ENCODE data around the gene UBR4. TPM values are rescaled to one million over a fixed set of nuclear protein-coding genes. Genes with fewer than 3 reads are reported as not detected.

Gene UBR4
- polyA plus RNA-seq, 1 donor (not counting 4 experiments of a cell fraction or from before 2014, with no cell fraction given), result 39.0 TPM

DNA sequence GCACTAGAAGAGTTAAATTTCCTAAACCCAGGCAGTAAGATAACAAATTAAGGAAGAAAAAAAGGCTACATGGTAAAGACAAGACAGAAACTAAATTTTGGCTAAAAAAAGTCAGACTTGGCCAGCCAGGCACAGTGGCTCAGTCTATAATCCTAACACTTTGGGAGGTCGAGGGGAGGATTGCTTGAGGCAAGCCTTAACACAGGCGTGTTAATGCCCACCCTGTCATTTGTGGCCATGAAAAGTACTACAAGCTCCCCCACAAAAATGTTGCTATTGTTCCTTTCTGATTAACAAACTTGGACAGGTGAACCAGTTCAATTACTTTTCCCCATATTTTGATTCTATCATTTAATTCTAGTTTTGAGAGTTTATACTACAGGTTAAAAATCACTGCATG, 32.3 kb downstream of the UBR4 start:
- dilution Hi-C loops (cut with MboI; ENCODE audit: extremely low pct_ligation_motif_present, low sequenced_read_pairs), result no loop called here
- FAIRE-seq, result no peak
- peaks cover 23 to 27% of the 10 kb centered on the region in 2 experiments for H3K36me3 ChIP-seq (ENCODE audit: control insufficient read depth in 2 of 2, extremely low read depth in 1 of 2, insufficient read depth in 2 of 2, low read length in 2 of 2)
- no peak overlapping the region for H3K4me2 ChIP-seq (ENCODE audit: control insufficient read depth, extremely low read depth, insufficient read depth, low read depth, low read length)
- no peaks in the 10 kb centered on the region for H3K9me1 ChIP-seq (ENCODE audit: control insufficient read depth, extremely low read depth, insufficient read depth, low read length)
- no peaks in the 10 kb centered on the region for H3K27me3 ChIP-seq (ENCODE audit: control insufficient read depth, extremely low read depth, insufficient read depth, low read length)
- no peaks in the 10 kb centered on the region for H4K20me1 ChIP-seq (ENCODE audit: control insufficient read depth, extremely low read depth, insufficient read depth, low read length)
- no peak for TF ChIP-seq EZH2 (IDR thresholded peaks at IDR 0.05; ENCODE audit: low read length)
- TF ChIP-seq CTCF (optimal IDR thresholded peaks at IDR 0.05 in 1 of 3, IDR thresholded peaks at IDR 0.05 in 1 of 3, conservative IDR thresholded peaks at IDR 0.05 in 1 of 3; ENCODE audit: extremely low read depth in 1 of 3, insufficient read depth in 2 of 3, low read length in 3 of 3), result no peak
- no peak overlapping the region for H3K4me3 ChIP-seq (ENCODE audit: control insufficient read depth in 2 of 3, extremely low read depth in 1 of 3, insufficient read depth in 2 of 3, low read depth in 1 of 3, low read length in 3 of 3)
- H3K9ac ChIP-seq (ENCODE audit: control insufficient read depth, extremely low read depth, insufficient read depth, low read length), result no peak overlapping the region
- no peaks in the 10 kb centered on the region for H3K79me2 ChIP-seq (ENCODE audit: control insufficient read depth, insufficient read depth, low read length)
- H2AFZ ChIP-seq (ENCODE audit: control insufficient read depth, low read length), result no peak overlapping the region
- H3K9me3 ChIP-seq (ENCODE audit: control insufficient read depth, low read depth, low read length), result no peaks in the 10 kb centered on the region
- H3K27ac ChIP-seq (ENCODE audit: control insufficient read depth, insufficient read depth, low read length), result no peak overlapping the region
- no peaks in the 10 kb centered on the region for H3K4me1 ChIP-seq (ENCODE audit: control insufficient read depth, extremely low read depth, insufficient read depth, low read length)
- DNase-seq (ENCODE audit: low read depth, low spot score), result no peak

- peaks cover 44% of the 10 kb centered on the region in 2 experiments for H3K36me3 ChIP-seq (ENCODE audit: control insufficient read depth in 2 of 2, extremely low read depth in 1 of 2, insufficient read depth in 2 of 2, low read length in 2 of 2)
- dilution Hi-C loops (cut with MboI; ENCODE audit: extremely low pct_ligation_motif_present, low sequenced_read_pairs), result no loop called here
- no peak for DNase-seq (ENCODE audit: low read depth, low spot score)
These were observed 40.4 kb downstream of the UBR4 start for GRCh38 chr1:19169642-19170041.

More at GRCh38 chr1:19169642-19170041, 40.4 kb downstream of the UBR4 start:
- Histone ChIP-seq H3K27me3 (ENCODE audit: control insufficient read depth, extremely low read depth, insufficient read depth, low read length) (no peaks in the 10 kb centered on the region), H3K4me2 (ENCODE audit: control insufficient read depth, extremely low read depth, insufficient read depth, low read depth, low read length) (no peak overlapping the region), H4K20me1 (ENCODE audit: control insufficient read depth, extremely low read depth, insufficient read depth, low read length) (no peaks in the 10 kb centered on the region), H3K4me3 (ENCODE audit: control insufficient read depth in 2 of 3, extremely low read depth in 1 of 3, insufficient read depth in 2 of 3, low read depth in 1 of 3, low read length in 3 of 3) (no peak overlapping the region), H3K27ac (ENCODE audit: control insufficient read depth, insufficient read depth, low read length) (no peak overlapping the region), H3K4me1 (ENCODE audit: control insufficient read depth, extremely low read depth, insufficient read depth, low read length) (no peaks in the 10 kb centered on the region), H3K9me3 (ENCODE audit: control insufficient read depth, low read depth, low read length) (no peaks in the 10 kb centered on the region), H3K9ac (ENCODE audit: control insufficient read depth, extremely low read depth, insufficient read depth, low read length) (no peak overlapping the region), H2AFZ (ENCODE audit: control insufficient read depth, low read length) (no peak overlapping the region), H3K79me2 (ENCODE audit: control insufficient read depth, insufficient read depth, low read length) (no peaks in the 10 kb centered on the region), H3K9me1 (ENCODE audit: control insufficient read depth, extremely low read depth, insufficient read depth, low read length) (no peaks in the 10 kb centered on the region)
- TF ChIP-seq CTCF (optimal IDR thresholded peaks at IDR 0.05 in 1 of 3, IDR thresholded peaks at IDR 0.05 in 1 of 3, conservative IDR thresholded peaks at IDR 0.05 in 1 of 3; ENCODE audit: extremely low read depth in 1 of 3, insufficient read depth in 2 of 3, low read length in 3 of 3), result no peak
- no peak for FAIRE-seq

All from keratinocyte (primary cell).